ENCODE data around the gene SPACA4.

The SPACA4 gene

GRCh38 chr19:48648134-48648533 lies 41.6 kb downstream of the SPACA4 start:
- Histone ChIP-seq H3K4me2 (ENCODE audit: low read depth, low read length, poor library complexity, severe bottlenecking) (no peak overlapping the region), H3K9me2 (replicated peaks; ENCODE audit: low read depth, low read length) (no peaks in the 10 kb centered on the region), H3K4me3 (ENCODE audit: low read length, poor library complexity, severe bottlenecking) (no peak overlapping the region), H3K9ac (ENCODE audit: low read depth, low read length, poor library complexity, severe bottlenecking) (no peak overlapping the region), H3K36me3 (ENCODE audit: insufficient read depth, low read length) (no peaks in the 10 kb centered on the region), H3K79me2 (ENCODE audit: insufficient read depth, low read length) (no peaks in the 10 kb centered on the region), H2AFZ (ENCODE audit: low read length) (no peak overlapping the region), H4K20me1 (ENCODE audit: insufficient read depth, low read length, poor library complexity, severe bottlenecking) (no peaks in the 10 kb centered on the region), H3K9me3 (ENCODE audit: insufficient read depth, low read depth, low read length) (no peaks in the 10 kb centered on the region), H3F3A (ENCODE audit: low read depth) (no peaks in the 10 kb centered on the region), H3K27me3 (ENCODE audit: insufficient read depth, low read length, poor library complexity, severe bottlenecking) (no peaks in the 10 kb centered on the region), H3K4me1 (ENCODE audit: insufficient read depth, low read length, poor library complexity, severe bottlenecking) (peaks cover 22% of the 10 kb centered on the region)
- TF ChIP-seq CTCF (conservative IDR thresholded peaks at IDR 0.05; ENCODE audit: low read length) (no peak), EZH2phosphoT487 (IDR thresholded peaks at IDR 0.05; ENCODE audit: borderline replicate concordance) (no peak)

- no peaks in the 10 kb centered on the region for H3F3A ChIP-seq (ENCODE audit: low read depth)
- no peaks in the 10 kb centered on the region for H3K9me3 ChIP-seq (ENCODE audit: insufficient read depth, low read depth, low read length)
- no peaks in the 10 kb centered on the region for H3K79me2 ChIP-seq (ENCODE audit: insufficient read depth, low read length)
- no peak overlapping the region for H2AFZ ChIP-seq (ENCODE audit: low read length)
- H3K9me2 ChIP-seq (replicated peaks; ENCODE audit: low read depth, low read length), result no peaks in the 10 kb centered on the region
- no peaks in the 10 kb centered on the region for H3K27me3 ChIP-seq (ENCODE audit: insufficient read depth, low read length, poor library complexity, severe bottlenecking)
- H4K20me1 ChIP-seq (ENCODE audit: insufficient read depth, low read length, poor library complexity, severe bottlenecking), result no peaks in the 10 kb centered on the region
- TF ChIP-seq CTCF (conservative IDR thresholded peaks at IDR 0.05; ENCODE audit: low read length) (no peak), EZH2phosphoT487 (IDR thresholded peaks at IDR 0.05; ENCODE audit: borderline replicate concordance) (no peak)
- no peaks in the 10 kb centered on the region for H3K36me3 ChIP-seq (ENCODE audit: insufficient read depth, low read length)
- H3K4me2 ChIP-seq (ENCODE audit: low read depth, low read length, poor library complexity, severe bottlenecking), result no peak overlapping the region
- H3K4me1 ChIP-seq (ENCODE audit: insufficient read depth, low read length, poor library complexity, severe bottlenecking), result peaks cover 2% of the 10 kb centered on the region
- H3K4me3 ChIP-seq (ENCODE audit: low read length, poor library complexity, severe bottlenecking), result no peak overlapping the region
- H3K9ac ChIP-seq (ENCODE audit: low read depth, low read length, poor library complexity, severe bottlenecking), result no peak overlapping the region
Observed at GRCh38 chr19:48650974-48651682, 44.6 kb downstream of the SPACA4 start.

- no peak overlapping the region for H2AFZ ChIP-seq (ENCODE audit: low read length)
- no peak overlapping the region for H3K4me2 ChIP-seq (ENCODE audit: low read depth, low read length, poor library complexity, severe bottlenecking)
- H3K9me3 ChIP-seq (ENCODE audit: insufficient read depth, low read depth, low read length), result no peaks in the 10 kb centered on the region
- no peaks in the 10 kb centered on the region for H3K4me1 ChIP-seq (ENCODE audit: insufficient read depth, low read length, poor library complexity, severe bottlenecking)
- no peaks in the 10 kb centered on the region for H3K27me3 ChIP-seq (ENCODE audit: insufficient read depth, low read length, poor library complexity, severe bottlenecking)
- no peaks in the 10 kb centered on the region for H3K9me2 ChIP-seq (replicated peaks; ENCODE audit: low read depth, low read length)
- no peaks in the 10 kb centered on the region for H3K79me2 ChIP-seq (ENCODE audit: insufficient read depth, low read length)
- no peaks in the 10 kb centered on the region for H3F3A ChIP-seq (ENCODE audit: low read depth)
- no peak for TF ChIP-seq EZH2phosphoT487 (IDR thresholded peaks at IDR 0.05; ENCODE audit: borderline replicate concordance)
- no peak for TF ChIP-seq CTCF (conservative IDR thresholded peaks at IDR 0.05; ENCODE audit: low read length)
- H4K20me1 ChIP-seq (ENCODE audit: insufficient read depth, low read length, poor library complexity, severe bottlenecking), result no peaks in the 10 kb centered on the region
- no peaks in the 10 kb centered on the region for H3K36me3 ChIP-seq (ENCODE audit: insufficient read depth, low read length)
- no peak overlapping the region for H3K4me3 ChIP-seq (ENCODE audit: low read length, poor library complexity, severe bottlenecking)
- no peak overlapping the region for H3K9ac ChIP-seq (ENCODE audit: low read depth, low read length, poor library complexity, severe bottlenecking)
Observed at GRCh38 chr19:48651683-48652048, 45.1 kb downstream of the SPACA4 start.
